Posterior cingulate gyrus (tissue), 11 donors: ENCODE measurements around the gene CDKN2AIP.
A peak's percentile ranks its signal among the peaks of the same experiment; 100 is the strongest.
"Not testable (repeated sequence)": the region's sequence is repeated elsewhere in the genome, so short reads cannot be mapped to it uniquely, and the experiment has no call there.

Experiments used
- DNase-seq, 10 donors: peaks; one replicate each; pipeline versions ENCODE4 v3.0.0 to v3.0.0-alpha.2; 2020 to 2021; ENCODE audit warnings: mixed read lengths in 3 of 10
- intact Hi-C: fragments of 100-400 bp; cut with DNase I; formaldehyde crosslinking; loops from one replicate; pipeline ENCODE4 v1.15.1; 2023

CDKN2AIP gene

GRCh38 chr4:183443655-183444213, 702 bp upstream of the CDKN2AIP start:
- DNase-seq, result peak in 7 of 10 donors; percentile 35 to 90 (median 38)
- intact Hi-C loops, result loop anchor here (2.0 kb wide), 2 partner anchors 37 to 63 kb away; no protein-coding TSS in a partner anchor

DNA sequence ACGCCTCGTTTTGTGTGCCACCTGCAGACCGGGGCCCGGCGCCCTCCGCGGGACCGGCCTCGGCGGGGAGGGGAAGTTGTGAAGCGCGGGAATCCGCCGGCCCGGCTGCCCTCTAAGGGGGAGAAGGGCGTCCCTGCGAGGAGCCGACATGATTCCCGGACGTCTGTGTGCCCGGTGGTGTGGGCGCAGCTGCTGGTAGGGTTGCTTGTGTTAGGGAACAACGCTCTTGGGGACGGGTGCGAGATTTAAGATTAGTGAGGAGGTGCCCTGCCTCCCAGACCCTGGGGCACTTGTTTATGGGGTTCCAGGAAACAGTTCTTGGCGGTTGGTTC, 627 bp downstream of the CDKN2AIP start:
- peak in 4 of 10 donors; percentile 21 to 89 (median 29) for DNase-seq
- intact Hi-C loops, result loop anchor here (2.0 kb wide), 2 partner anchors 38 to 62 kb away; no protein-coding TSS in a partner anchor

DNA sequence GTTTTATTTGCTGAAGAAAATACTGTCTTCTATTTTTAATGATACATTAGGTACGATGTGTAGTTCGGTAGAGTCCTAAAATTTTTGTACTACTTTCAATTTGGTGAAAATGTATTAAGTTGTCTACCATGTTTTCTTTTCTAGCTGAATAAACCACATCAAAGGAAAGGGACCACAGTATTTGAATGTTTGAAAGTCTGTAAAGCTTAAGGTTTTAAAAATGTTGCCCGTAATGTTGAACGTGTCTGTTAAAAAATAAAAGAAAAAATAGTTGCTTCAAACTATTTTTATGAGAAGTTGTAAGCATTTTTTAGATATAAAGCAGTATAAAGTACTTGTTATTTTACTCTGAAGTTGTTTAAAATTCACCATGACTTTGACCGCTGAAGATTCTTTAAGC, 3.2 kb downstream of the CDKN2AIP start:
- DNase-seq, result no peak
- intact Hi-C loops, result no loop called here

DNA sequence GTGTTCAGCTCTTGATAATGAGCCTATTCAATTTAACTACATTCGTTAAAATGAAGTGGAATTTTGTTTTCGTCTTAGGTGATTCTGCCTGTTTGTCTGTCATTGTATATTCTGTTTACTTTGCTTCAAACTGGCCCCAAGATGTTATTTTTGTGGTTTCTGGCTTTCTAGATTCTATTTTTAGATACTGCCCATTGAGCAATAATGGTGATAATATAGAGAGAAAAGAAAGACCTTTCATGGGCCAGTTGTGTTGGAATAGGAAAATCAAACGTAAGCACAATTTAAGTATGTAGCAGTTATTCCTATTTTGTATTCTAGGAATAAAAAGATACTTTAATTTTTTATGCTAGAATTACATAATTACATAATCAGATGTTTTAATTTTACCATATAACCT, 4.0 kb downstream of the CDKN2AIP start:
- no peak for DNase-seq
- intact Hi-C loops, result no loop called here

DNA sequence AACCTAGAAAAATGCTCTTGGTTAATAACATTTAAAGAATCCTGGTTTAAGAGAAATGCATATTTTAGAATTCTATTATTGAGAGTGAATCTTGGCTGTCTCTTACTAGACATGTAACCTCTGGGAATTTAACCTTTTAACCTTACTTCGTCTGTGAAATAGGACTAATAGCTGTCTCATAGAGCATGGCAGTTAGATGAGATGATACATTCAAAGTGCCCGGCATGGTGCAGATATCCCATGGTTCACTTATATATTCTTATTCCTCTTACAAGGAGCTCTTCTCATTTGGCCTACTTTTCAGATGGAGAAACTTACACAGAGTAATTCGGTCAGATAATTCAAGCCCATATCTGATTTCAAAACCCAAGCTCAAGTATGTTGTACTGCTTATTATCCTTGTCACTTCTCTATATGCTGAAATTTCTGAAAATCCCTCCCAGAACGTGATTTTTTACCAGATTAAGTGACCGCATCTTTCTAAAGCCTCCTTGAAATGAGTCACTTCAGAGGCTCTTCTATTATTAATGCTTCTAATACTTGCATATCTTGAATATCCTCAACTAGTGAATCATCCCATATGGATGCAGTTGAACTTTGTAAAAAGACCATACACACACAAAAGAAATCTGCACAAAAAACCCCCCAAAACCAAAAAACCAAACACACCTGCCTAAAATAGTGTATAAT, 4.9 kb downstream of the CDKN2AIP start:
- intact Hi-C loops, result no loop called here
- no peak for DNase-seq

GRCh38 chr4:183450108-183450507, 5.7 kb downstream of the CDKN2AIP start:
- intact Hi-C loops, result no loop called here
- DNase-seq, result no peak

DNA sequence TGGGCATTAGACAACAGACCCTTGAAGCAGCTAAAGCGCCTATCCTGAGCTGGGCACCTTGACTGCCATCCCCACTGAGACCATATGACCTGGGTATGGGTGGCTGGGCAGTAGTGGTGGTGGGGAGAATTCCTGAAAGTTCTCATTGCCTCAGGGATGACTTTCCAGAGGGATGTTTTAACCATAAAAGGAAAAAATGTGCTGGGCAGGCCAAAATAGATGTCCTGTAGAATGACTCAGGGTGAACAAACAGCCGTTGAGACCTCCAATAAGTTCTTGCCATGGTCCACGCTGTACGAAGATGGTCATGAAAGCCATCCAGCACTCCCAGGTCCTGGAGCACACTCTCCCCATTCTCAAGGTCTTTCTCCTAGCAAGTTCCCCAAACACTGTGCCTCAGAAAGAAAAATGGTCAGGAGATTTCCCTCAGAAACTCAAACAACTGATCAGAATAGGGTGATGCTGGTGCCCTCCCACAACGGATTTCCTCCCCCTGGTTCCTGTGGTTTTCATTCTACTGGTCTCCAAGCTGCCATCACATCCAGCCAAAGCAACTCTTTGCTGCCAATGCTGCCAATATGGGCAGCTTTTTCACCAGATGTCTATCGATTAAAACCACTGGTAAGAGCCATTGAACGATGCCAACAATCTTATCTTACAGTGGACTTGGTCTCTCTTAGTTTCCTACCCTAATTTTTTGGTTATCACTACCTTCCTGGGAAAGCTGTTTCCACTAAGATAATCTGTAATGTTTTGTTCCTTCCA, 11.2 kb downstream of the CDKN2AIP start:
- intact Hi-C loops, result no loop called here
- no peak for DNase-seq

DNA sequence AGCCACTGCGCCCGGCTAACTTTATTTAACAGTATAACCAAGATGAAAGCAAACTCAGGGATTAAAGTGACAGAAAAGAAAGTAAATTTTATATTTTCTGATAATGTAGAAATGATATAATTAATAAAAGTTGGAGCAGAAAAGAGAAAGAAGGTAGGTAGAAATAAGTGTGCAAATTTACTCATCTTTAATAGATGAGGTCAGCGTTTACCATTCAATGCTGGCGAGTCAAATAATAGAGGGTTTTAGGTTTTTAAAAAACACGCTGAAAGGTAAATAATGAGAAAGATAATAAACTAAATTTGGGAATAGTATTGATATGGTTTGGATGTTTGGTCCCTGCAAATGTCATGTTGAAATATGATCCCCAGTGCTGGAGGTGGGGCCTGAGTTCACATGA, 13.6 kb downstream of the CDKN2AIP start:
- intact Hi-C loops, result no loop called here
- no peak for DNase-seq

GRCh38 chr4:183463903-183464619, 19.6 kb downstream of the CDKN2AIP start:
- DNase-seq, intact Hi-C loops: not testable (repeated sequence)

DNA sequence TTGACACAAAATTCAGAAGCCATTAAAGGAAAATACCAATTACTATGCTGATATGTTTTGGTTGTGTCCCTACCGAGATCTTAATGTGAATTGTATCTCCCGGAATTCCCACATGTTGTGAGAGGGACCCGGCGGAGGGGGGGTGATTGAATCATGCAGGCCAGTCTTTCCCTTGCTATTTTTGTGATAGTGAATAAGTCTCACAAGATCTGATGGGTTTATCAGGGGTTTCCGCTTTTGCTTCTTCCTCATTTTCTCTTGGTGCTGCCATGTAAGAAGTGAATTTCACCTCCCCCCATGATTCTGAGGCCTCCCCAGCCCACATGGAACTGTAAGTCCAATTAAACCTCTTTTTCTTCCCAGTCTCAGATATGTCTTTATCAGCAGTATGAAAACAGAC, 21.4 kb downstream of the CDKN2AIP start:
- DNase-seq, intact Hi-C loops: not testable (repeated sequence)

GRCh38 chr4:183467246-183467645, 22.8 kb downstream of the CDKN2AIP start:
- intact Hi-C loops, result no loop called here
- no peak for DNase-seq

DNA sequence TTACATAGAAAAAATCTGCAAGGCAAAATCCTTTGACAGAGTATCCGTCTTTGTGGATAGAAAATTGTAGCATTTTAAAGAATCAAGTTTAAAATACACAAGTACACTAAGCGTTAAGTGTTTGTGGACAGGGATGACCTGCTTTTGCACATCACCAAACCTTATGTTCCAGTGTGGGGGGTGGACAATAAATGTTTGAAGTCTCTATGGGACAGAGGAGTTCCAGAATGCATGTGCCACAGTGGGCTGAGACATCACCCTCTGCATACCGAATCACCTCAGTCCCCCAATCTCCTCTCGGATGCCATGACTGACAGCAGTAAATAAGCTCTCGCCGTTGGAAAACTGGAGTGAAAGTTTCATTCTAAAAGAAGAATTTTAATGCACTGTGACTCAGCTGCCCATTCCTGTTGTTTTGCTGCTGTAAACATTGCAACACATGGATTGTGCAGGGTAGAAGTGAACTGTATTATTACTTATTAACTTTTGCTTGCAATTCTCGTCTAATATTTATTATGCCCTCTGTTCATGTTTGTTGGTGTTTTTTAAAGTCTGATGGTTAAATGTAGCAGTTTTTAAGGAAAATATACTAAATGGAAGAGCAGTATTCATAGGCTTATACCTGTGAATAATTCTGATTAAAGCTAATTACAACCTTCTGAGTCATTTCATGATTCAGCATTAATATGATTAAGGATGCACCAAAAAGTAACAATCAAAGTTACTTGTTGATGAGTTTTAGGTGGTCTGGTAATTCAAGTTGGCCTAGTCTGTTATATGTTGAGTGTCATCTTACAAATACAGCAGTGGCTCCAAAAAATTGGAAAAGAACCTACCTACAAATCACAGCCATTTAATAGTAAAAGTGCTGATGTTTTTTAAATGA, 24.0 kb downstream of the CDKN2AIP start:
- intact Hi-C loops, result no loop called here
- DNase-seq, result no peak

GRCh38 chr4:183469285-183469684, 24.8 kb downstream of the CDKN2AIP start:
- intact Hi-C loops, result no loop called here
- DNase-seq, result no peak

DNA sequence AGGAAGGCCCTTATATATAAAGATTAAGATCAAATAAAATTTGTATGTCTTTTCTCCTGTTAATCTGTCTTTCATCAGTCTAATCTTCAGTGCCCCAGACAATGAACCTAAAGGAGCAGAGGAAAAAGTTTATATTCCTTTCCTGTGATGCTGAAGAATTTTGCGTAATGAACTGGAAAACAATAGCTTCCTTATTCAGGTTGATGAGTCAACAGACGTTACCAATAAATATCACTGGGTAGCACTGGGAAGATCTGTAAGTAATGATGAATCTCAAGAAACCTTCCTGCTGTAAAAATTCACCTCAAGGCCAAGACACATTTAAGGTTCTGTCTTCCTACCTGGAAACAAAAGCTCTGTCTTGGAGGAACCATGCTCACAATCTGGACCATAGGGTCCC, 25.5 kb downstream of the CDKN2AIP start:
- intact Hi-C loops, result no loop called here

GRCh38 chr4:183470821-183471220, 26.4 kb downstream of the CDKN2AIP start:
- DNase-seq, result no peak
- intact Hi-C loops, result no loop called here

More for the DNA sequence above, 25.5 kb downstream of the CDKN2AIP start:
- DNase-seq, result no peak

DNA sequence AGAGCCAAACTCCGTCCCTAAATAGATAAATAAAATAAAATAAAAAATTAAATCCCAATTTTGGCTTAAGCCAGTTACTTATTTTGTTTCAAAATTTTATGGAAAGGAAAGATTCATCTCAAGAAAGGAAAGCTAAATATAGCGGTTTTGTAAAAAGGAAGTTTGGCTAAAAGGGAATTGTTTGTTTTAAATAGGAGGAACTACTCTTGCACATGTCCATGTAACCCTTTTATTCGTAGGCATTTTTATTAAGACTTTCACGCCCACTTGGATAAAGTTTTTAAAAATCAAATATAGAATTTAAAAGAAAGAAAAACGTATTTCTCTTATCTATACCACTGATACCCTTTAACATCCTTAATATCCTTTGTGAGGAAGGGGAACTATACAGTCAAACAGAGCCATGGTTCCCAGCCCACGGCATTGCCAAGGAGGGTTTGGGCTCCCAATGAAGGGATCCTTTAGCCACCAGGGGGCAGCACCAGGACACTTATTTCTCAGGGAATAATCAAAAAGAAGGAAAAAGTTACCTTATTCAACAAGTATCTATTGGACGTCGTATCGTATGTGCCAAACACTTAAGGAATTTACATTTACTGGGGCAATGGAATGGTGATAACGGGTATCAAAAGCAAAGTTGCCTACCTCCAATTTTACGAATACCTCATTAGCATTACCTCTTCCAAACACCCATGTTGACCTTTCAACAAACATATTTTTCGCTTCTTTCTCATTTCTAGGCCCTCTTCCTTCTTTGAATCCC, 27.7 kb downstream of the CDKN2AIP start:
- intact Hi-C loops, result loop anchor here (2.0 kb wide), 2 partner anchors 33 to 131 kb away; partner anchors contain the start of gene ING2
- peak; percentile 56 to 96 (median 88) for DNase-seq

- no peak for DNase-seq
- intact Hi-C loops, result no loop called here
Observed at GRCh38 chr4:183478123-183478522, 33.7 kb downstream of the CDKN2AIP start.

GRCh38 chr4:183478926-183479325, 34.5 kb downstream of the CDKN2AIP start:
- intact Hi-C loops, result no loop called here

DNA sequence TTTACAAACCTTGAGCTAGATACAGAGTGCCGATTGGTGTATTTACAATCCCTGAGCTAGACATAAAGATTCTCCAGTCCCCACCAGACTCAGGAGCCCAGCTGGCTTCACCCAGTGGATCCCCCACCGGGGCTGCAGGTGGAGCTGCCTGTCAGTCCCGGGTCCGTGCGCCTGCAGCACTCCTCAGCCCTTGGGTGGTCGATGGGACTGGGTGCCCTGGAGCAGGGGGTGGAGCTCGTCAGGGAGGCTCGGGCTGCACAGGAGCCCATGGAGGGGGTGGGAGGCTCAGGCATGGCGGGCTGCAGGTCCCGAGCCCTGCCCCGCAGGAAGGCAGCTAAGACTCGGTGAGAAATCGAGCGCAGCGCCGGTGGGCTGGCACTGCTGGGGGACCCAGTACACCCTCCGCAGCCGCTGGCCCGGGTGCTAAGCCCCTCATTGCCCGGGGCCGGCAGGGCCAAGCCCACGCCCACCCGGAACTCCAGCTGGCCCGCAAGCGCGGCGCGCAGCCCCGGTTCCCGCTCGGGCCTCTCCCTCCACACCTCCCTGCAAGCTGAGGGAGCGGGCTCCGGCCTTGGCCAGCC, 38.2 kb downstream of the CDKN2AIP start:
- intact Hi-C loops, result not testable (repeated sequence)
- peak in 1 of 10 donors; percentile 81 for DNase-seq

More at GRCh38 chr4:183478926-183479325, 34.5 kb downstream of the CDKN2AIP start:
- DNase-seq, result no peak
